Right hindlimb (tissue), 1 donor: ENCODE results near the gene TRIM29.
"Not testable (repeated sequence)": the region's sequence is repeated elsewhere in the genome, so short reads cannot be mapped to it uniquely, and the experiment has no call there.

ENCODE experiments used
- DNase-seq: peaks from one replicate; pipeline ENCODE4 v3.0.0-alpha.2; 2018

Gene TRIM29, protein sequence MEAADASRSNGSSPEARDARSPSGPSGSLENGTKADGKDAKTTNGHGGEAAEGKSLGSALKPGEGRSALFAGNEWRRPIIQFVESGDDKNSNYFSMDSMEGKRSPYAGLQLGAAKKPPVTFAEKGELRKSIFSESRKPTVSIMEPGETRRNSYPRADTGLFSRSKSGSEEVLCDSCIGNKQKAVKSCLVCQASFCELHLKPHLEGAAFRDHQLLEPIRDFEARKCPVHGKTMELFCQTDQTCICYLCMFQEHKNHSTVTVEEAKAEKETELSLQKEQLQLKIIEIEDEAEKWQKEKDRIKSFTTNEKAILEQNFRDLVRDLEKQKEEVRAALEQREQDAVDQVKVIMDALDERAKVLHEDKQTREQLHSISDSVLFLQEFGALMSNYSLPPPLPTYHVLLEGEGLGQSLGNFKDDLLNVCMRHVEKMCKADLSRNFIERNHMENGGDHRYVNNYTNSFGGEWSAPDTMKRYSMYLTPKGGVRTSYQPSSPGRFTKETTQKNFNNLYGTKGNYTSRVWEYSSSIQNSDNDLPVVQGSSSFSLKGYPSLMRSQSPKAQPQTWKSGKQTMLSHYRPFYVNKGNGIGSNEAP

DNA sequence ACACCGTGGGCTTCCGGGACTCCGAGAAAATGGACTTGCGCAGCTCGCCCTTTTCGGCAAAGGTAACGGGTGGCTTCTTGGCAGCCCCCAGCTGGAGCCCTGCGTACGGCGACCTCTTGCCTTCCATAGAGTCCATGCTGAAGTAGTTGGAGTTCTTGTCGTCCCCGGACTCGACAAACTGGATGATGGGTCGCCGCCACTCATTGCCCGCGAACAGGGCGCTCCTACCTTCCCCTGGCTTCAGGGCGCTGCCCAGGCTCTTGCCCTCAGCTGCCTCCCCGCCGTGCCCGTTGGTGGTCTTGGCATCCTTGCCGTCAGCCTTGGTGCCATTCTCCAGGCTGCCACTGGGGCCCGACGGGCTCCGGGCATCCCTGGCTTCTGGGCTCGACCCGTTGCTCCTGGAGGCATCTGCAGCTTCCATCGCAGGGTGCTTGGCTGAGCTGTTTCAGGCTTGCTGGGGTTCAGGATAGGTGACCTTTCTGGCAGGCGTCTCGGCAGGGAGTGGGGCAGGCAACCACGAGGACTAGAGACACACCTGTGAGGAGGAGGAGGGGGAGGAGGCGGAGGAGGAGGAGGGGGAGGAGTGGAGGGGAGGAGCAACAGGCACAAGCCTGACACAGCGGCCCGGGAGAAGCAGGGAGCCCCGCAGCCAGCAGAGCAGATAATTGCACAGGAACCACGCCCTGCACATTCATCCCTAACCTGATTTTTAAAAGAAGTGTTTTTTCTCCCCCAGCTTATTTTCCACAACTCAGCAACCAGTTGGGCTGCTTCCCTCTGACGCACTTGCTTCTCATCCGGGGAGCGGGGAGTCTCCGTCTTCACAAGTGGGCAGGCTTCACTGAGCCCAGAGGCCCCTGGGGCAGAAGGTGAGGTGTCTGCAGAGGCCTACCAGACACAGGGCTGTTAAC lies at the start of gene TRIM29:
Gene TRIM29, minus strand, starts transcription at position 503 of the 911 bp plus-strand sequence. Its CDS starts 82 bp downstream, at position 421.
- peak; percentile 17 for DNase-seq

DNA sequence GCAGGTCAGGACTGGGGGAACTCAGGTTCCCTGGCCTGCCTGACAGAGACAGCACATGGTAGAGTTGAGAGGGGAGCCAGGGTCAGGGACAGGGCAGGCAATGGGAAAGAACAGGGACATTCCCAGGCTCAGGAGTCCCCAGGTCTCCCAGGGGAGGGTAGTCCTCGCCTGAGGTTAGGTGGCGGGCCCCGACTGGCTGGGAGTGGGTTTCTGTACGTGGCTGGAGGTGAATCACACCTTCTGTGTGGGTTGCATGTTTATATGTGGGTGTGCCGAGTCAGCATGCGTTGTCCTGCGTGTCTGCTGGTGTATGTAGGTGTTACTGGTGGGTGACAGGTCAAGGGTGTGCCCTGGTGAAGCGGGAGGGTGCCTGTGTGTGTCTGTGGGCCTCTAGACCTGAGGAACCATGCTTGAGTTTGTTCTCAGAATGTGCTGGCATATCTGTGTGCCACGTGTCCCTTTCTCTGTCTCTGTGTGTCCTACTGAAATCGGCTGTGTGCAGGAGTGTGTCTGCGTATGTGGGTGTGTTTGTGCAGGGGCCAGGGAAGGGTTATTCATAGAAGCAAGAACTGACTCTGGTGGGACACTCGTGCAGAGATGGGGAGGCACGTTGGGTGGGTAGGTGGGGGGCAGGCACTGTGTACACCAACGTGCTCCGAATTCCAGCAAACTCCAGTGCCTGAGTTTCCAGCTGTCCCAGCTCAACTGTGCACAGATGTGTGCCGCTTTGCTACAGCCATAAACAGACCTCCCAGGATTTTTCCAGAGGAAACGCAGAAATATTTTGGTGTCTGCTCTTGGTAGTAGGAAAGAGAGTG lies 49.1 kb upstream of the TRIM29 start:
- peak; percentile 88 for DNase-seq

DNA sequence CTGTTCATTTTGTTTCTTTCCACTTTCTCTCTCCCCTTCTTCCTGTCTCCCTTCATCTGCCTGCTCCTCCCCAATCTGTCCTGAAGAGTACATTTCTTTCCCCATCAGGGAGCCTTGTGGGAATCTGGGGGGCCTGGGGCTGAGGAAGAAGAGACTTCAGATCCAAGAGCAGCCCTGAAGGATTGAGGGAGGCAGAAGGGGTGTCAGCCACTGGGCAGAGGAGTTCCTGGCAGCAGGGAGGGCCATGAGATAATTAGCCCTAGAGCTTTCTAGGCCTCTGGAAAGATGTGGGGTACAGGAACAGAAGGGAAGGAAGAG lies 48.5 kb upstream of the TRIM29 start:
- peak; percentile 33 for DNase-seq

DNA sequence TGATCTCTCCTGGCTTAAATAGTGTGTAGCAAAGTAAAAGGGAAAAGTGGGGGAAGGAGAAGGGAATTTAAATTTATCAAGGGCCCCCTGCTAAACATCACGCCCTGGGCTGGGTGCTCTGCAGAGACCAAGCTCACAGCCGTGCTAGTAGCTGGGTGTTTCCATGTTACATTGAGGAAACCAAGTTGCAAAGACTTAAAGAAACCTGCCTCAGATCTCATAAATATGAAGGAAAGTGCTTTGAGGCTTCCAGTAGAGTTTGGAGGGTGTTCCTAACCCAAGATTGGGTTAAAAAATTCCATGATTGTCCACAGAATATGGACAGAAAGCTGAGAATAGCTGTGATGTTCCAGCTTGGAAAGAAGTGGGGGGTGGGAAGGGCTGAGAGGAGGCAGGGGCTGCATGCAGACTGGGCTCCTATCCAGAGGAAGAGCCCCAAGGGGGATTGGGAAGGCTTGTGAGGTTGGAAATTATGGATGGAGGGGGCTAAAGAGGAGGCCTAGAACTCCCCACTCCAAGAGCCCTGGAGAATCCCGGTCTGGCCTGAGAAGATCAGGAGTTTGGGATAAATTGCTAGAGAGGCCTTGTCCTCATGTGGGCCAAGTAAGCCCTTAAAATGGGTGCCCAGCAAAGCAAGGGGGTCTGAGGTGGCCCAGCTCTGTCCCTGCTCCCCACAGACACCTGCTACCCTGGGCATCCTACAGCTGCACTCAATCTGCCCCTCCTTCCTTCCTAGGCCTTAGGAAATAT lies 48.0 kb upstream of the TRIM29 start:
- peak; percentile 96 for DNase-seq

DNA sequence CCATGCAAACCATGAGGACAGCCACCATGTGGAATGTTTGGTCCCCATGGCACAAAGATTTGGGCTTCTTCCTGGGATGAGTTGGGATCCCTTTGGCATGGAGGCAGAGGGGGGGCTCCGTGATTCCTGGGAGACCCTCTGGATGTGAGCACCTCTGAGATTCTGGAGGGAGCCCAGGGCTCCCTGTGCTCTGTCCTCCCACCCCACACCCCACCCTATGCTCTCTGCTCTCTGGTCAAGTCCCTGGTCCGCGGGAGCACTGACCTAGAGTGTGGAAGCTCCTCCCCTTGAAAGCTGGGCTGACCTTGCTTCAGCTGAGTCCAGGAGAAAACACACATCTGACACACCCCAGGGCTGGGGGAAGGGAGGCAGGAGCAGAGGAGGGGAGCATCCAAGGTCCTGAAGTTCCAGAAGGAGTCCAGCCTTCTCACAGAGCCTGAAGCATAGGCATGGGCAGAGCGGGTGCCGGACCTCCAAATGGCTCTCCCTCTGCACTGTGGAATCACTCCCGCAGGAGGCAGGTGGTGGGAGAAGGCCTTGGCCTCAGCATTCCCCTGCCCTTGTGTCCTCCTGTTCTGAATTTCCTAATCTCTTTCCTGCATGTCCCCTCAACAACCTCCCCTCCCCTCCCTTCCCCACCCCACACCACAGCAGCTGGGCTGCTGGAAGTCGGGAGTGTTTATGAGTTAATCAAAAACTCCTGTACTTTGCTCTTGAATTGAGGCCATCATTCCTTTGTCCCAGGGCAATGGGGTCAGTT lies 47.2 kb upstream of the TRIM29 start:
- DNase-seq: peak; percentile 89

DNA sequence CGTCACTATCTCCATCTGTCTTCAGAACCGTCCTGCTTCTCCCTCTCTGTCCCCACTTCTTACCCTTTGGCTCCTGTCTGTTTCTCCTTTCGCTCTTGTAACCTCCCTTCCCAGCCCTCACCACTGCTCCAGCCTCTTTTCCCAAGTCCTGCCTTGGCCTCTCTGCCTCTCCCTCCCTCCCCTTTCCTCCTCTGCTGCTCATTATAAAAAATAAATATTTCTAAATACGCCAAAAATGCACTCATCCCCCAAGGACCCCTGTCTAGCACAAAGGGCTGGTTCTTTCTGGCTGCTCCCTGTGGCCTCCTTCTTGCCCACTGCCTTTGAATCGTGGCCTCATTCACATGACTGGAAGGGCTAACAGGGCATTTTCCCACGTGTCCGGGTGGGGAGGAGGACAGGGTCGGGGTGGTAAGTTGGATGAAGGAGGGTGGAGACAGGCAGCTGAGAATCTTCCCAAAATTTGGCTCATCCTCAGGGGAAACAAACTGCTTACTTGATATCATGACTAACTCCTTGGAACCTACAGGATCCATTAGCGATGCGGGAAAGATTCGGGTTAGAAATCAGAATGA lies 46.5 kb upstream of the TRIM29 start:
- DNase-seq: peak; percentile 61

DNA sequence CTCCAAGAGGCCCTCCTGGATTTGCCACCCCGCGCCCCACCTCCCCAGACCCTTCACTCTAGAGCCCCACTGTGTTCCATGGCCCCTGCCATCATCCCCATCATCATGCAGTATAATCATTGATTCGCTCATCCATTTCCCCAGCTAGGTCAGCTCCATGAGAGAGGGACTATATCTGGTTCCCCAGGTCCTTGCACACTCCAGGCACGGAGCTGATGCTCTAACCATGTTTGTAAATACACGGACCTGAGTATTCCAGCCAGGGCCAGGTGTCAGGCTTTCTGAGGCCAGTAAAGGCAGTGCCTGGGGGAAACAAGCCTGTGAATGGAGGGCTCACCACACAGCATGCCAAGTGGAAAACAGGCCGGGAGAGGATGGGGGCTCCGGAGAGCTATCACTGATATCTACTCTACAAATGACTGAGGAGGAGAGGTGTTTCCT lies 45.8 kb upstream of the TRIM29 start:
- no peak for DNase-seq

DNA sequence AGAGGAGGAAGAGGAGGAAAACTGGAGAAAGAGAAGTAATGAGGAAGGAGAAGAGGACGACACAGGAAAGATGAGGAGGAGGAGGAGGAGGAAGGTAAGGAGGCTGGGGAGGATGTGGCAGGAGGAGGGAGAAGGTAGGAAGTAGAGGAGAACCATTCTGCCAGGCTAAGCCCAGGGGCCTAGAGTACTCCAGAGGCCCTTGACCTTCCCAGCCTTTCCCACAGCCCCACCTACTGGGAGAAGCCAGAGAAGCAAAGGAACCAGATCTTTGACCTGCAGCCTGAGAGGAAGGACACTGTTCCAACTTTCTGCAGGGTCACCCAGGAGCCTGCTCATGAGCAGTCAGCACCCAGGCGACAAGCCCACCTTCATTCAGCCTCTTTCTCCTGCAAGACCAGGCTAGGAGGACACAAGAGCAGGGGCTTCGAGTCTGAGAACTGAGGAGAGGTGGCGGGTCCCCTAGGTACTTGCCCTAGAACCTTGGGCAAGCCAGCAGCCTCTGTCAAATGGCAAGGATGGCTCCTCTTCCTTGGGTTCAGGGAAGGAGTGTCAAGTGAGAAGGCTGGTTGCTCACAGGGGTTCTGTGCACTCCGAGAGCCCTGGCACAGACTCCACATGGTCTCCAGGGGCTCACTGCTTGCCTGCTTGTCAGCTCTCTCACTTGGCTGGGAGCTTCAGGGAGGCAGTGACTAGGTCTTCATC lies 45.0 kb upstream of the TRIM29 start:
- no peak for DNase-seq

DNA sequence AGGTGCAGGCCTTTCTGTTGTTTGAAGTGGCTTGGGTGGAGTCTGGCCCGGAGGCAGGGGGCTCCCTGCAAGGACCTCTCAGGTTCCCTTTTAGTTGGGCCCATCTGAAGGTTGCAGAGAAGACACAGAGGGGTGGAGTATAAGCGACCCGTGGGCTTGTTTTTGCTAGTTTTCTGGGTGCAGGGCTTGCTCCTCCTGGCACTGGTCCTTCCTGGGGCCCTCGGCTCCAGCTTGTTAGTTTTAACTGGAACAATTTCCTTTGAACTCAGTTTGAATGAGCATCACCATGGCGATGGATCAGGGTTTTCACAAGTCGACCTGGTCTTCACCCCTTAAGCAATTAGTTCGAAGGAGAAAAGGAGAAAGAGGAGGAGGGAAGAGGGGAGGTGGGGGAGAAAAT lies 44.5 kb upstream of the TRIM29 start:
- DNase-seq: no peak

DNA sequence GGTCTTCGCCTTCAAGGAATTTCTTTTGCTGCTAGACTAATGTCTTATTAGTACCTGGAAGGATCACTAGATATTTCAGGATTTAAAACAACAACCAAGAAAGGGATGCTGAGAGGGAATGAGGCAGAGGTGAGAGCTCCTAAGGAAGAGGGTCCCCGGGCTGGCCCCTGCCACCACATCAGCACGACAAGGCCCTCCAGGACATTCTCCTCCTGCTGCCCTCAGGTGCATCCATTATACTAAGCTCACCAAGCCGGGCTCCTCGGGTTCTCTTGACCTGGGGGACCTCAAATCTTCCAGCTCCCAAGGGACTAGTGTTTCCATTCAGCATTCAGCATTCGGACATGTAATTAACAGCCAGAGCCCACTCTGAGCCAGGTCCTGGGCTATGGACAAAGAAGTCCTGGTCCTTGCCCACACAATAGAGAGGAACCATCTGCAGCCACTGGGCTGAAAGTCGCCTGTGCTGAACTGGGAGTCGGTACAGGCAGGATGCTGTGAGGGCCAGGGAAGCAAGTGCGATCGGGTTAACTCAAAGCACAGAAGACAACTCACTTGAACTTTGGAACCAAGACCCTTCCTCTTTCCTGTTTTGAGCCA lies 43.6 kb upstream of the TRIM29 start:
- no peak for DNase-seq

DNA sequence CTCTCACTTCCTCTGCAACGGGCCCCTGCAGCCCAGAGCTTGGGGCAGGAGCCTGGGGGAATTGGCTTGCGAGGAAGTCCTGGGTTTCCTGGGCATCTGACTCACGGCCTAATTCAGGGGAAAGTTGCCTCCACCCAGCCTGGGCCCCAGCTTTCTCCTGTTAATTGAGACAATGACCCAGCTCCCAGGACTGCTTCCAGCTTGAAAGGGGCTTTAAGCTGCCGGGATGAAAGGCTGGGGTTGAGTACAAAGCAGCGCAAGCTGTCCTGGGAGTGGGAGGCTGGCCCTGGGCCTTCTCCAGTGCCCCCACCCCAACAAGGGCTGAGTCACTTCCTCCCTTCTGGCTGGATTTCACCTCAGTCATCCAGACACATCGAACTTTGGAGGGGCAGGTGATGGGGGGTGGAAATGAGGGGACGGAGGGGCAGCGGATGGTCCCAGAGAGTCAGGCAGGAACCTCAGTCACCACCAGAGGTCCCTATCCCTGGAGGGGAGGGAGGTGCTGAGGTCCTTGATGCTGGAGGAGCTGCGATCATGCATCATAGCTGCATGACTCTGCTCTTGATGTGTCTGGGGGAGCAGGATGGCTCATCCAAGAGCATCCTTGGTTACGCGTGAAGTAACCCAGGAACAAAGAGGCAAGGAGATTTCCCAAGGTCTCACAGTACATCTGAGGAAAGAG lies 42.8 kb upstream of the TRIM29 start:
- DNase-seq: peak; percentile 55

DNA sequence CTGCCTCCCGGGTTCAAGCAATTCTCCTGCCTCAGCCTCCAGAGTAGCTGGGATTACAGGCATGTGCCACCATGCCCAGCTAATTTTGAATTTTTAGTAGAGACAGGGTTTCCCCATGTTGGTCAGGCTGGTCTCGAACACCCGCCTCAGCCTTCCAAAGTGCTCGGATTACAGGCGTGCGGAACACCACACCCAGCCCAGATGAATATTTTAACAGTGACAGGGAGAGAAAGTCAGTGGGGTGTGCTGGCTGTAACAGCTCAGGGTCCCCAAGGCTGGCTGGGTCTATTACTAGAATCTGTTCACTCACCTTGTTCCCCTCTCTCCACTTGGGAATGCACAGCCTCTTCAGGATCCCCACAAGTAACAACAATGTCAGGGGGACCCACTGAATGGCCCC lies 42.1 kb upstream of the TRIM29 start:
- DNase-seq: not testable (repeated sequence)

DNA sequence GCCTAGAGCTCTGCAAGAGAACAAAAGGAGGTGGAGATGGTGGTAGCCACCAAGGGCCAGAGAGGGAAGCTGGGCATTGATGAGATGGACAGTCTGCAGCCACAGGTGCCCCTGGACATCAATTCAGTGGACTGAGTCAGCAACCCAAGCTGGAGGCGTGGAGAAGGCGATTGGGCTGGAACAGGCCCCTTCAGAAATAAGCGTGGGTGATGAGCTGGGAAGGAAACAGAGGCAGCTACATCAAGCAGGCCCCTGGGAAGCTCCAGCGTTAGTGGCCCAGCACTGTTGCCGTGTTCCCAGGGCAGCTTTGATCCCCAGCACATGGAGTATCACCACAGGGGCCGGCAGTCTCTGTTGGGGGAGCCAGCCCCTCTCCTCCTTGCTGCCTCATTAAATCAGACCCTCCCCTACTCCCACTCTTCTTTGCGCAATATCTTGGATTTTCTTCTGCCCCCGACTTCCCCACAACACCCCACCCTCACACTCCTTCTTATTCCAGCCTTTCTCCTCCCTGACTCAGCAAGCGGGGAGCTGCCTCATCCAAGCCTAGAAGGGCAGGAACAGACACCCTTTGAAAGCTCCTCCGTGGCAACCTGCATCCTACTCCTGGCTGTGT lies 41.3 kb upstream of the TRIM29 start:
- DNase-seq: no peak

DNA sequence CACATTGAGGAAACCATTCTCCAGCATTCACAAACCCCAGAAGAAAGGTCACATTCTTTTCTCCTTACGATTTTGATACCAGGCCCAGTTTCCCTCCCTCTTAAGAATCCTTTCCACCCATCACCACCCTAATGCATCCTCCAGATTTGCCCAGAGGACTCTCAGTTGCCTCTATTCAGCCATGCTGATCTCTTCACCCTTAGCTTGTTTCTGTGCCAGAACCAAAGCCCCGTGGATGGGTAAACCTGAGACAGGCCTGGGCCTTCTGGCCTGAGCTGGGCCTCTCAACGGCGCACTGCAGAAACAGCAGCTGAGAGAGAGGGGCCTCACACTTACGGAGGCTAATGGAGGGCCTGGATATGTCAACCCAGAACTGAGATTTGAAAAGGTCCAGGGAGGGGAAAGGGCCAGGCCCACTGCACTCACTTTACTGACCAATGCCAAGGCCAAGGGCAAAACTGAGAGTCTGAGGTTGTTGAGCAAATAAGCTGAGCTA lies 40.7 kb upstream of the TRIM29 start:
- peak; percentile 58 for DNase-seq

DNA sequence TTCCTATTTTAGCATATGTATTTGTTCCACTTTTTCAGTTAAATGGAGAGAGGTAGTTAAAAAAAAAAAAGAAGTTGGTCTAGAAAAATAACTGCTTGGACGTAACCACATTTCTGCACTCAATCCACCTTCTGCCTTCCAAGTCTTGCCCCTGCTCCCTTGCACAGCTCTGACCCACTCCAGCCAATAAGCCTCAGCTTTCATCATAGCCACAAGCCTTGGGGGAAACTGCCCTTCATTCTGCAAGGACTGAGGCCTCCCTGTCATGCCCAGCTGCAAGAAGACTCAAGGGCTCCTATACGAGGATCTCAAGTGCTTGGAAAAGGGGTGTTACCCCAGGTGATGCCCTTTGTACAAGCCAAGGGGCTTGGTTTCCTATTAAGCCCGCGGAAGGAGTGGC lies 37.0 kb upstream of the TRIM29 start:
- no peak for DNase-seq

DNA sequence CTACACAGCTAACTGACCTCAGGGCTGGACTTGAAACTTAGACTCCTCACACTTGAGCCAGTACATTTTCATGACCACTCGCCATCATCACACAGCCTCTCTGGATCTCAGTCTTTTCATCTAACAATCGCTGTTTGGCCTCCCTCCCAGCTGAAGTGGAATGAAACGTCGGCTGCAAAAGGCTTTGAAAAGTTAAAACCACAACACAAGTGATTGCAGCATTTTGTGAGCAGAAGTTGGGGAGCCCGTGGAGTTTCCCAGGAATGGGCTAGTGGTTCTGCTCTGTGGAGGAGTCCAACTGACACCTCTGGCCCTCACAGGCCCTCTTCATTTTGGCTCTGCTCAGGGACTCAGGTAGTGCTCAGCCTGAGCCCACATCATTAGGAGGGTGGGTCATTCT lies 35.9 kb upstream of the TRIM29 start:
- no peak for DNase-seq

DNA sequence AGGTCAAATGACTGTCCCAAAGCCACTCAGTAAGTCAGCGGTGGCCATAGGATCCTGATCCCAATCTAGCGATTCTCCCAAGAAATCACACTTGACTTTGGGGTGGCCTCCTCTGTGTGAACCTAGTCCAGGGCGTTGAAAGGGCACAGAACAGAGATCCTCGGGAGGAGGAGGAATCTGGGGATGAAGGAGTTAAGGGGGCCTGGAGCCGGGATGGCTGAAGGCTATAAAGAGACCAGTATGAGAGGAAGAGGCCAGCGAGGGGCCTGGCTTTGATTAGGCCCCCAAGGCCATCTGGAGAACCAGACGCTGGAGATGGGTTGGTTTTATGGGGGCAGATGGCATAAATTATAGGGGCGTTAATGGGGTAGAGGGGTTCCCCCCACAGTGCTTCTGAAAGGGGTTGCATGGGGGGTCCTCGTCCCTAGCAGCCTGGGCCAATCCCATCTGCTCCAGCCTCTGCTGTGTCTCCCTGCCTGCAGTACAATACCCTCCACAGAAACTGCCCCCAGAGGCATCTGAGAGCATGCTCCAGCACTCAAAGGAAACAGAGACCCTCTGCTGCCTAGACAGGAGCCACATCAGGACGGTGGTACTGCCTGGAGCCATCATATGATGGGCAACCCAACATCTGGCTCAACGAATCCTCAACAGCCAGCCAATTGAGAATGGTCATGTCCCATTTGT lies 35.2 kb upstream of the TRIM29 start:
- no peak for DNase-seq
